Sigmoid colon (tissue), 4 donors: Measurements from ENCODE around the gene MRPL14.

ENCODE experiments used
- EP300 ChIP-seq, 4 donors: sonication (generic); formaldehyde crosslinking; IDR thresholded peaks; one replicate each; pipeline ENCODE4 v1.6.1; 2017; ENCODE audit warnings: antibody characterized with exemption in 4 of 4
- POLR2A ChIP-seq, 2 donors: fragments of 450-650 bp; IDR thresholded peaks; one replicate each; pipeline ENCODE4 v1.6.1; 2016; ENCODE audit warnings: antibody characterized with exemption in 2 of 2, mild to moderate bottlenecking in 2 of 2, moderate library complexity in 2 of 2
- TF ChIP-seq, protein P1 (sequence below), 4 experiments: fragments of 450-650 bp in 3 of 4; fragments of 200-600 bp in 1 of 4; IDR thresholded peaks; one replicate each; pipeline ENCODE4 v1.5.1; 2016 to 2019; ENCODE audit warnings: antibody characterized with exemption in 4 of 4, mild to moderate bottlenecking in 3 of 4, moderate library complexity in 2 of 4

DNA sequence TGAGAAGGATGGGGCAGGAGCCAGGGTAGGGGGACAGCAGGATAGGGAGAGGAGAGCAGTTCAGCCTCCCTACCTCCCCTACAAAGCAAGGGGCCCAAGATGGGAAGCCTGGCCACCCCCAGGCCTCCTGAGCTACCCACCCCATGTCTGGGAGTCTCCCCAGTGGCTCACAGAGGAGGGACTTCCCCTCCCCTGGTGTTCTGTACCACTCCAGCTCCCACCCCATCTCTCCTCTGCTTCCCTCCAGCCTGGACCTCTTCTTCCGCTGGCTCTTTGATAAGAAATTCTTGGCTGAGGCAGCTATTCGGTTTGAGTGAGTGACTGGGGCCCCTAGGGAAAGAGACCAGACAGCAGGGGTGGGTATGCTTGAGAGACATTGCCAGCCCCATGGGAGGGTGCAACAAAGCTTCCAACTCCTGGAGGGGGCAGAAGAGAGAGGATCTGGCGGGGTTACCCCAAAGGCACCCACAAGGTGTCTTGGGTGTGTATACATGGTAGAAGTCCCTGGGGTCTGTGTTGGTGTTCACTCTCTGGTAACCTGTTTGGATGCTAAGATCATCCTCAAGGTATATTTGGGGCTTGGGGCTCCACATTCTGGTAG lies 23.2 kb upstream of the MRPL14 start:
- TF ChIP-seq POLR2A (IDR thresholded peaks at IDR 0.05), result no peak
- TF ChIP-seq, protein P1, sequence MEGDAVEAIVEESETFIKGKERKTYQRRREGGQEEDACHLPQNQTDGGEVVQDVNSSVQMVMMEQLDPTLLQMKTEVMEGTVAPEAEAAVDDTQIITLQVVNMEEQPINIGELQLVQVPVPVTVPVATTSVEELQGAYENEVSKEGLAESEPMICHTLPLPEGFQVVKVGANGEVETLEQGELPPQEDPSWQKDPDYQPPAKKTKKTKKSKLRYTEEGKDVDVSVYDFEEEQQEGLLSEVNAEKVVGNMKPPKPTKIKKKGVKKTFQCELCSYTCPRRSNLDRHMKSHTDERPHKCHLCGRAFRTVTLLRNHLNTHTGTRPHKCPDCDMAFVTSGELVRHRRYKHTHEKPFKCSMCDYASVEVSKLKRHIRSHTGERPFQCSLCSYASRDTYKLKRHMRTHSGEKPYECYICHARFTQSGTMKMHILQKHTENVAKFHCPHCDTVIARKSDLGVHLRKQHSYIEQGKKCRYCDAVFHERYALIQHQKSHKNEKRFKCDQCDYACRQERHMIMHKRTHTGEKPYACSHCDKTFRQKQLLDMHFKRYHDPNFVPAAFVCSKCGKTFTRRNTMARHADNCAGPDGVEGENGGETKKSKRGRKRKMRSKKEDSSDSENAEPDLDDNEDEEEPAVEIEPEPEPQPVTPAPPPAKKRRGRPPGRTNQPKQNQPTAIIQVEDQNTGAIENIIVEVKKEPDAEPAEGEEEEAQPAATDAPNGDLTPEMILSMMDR (IDR thresholded peaks at IDR 0.05), result no peak
- TF ChIP-seq EP300 (IDR thresholded peaks at IDR 0.05), result no peak
